K562 (cell line): ENCODE data around the gene KLF17. TPM values are rescaled to one million over a fixed set of nuclear protein-coding genes. Genes with fewer than 3 reads are reported as not detected.

Experiments
- ARID2 ChIP-seq: fragments of 450-650 bp; IDR thresholded peaks from 2 replicates; pipeline ENCODE4 v1.6.1; 2017; ENCODE audit warnings: antibody characterized with exemption, mild to moderate bottlenecking
- ATF2 ChIP-seq: sonication (generic); formaldehyde crosslinking; IDR thresholded peaks from 2 replicates; pipeline ENCODE4 v1.8.1; 2022; ENCODE audit warnings: missing genetic modification reagents
- CEBPB ChIP-seq: fragments of 450-650 bp; IDR thresholded peaks from 2 replicates; pipeline ENCODE4 v1.6.1; 2016; ENCODE audit warnings: missing genetic modification characterization, missing compliant biosample characterization
- CEBPG ChIP-seq, 3 experiments: fragments of 200-800 bp in 1 of 3; sonication (Bioruptor generic) in 1 of 3; sonication (generic) in 1 of 3; formaldehyde crosslinking in 1 of 3; IDR thresholded peaks in 2 of 3; conservative IDR thresholded peaks in 1 of 3; 2 replicates each; pipeline versions ENCODE4 v1.6.1 to v1.8.0; 2016 to 2022; ENCODE audit warnings: missing compliant biosample characterization in 2 of 3, missing genetic modification characterization in 2 of 3, mild to moderate bottlenecking in 1 of 3, missing genetic modification reagents in 1 of 3
- FOXJ3 ChIP-seq: sonication (generic); formaldehyde crosslinking; IDR thresholded peaks from 2 replicates; pipeline ENCODE4 v1.4.0; 2020; ENCODE audit warnings: mild to moderate bottlenecking, missing genetic modification reagents
- FUS ChIP-seq: fragments of 200-400 bp; formaldehyde crosslinking; optimal IDR thresholded peaks from 2 replicates; pipeline ENCODE3; 2017; ENCODE audit warnings: low read depth, low read length
- MEIS2 ChIP-seq: fragments of 450-650 bp; IDR thresholded peaks from 2 replicates; pipeline ENCODE4 v1.6.1; 2014; ENCODE audit warnings: mild to moderate bottlenecking; ENCODE audit not compliant: partially characterized antibody
- MYC ChIP-seq, 2 experiments: fragments of 250-450 bp in 1 of 2; sonication (Bioruptor Pico) in 1 of 2; IDR thresholded peaks; 2 replicates each; pipeline versions ENCODE4 v1.5.1 to v1.6.1; 2012 to 2021; ENCODE audit warnings: low read depth in 2 of 2, borderline replicate concordance in 1 of 2, improper control_type of control experiment in 1 of 2, low read length in 1 of 2, mild to moderate bottlenecking in 1 of 2, moderate library complexity in 1 of 2
- PHF20 ChIP-seq: fragments of 450-650 bp; IDR thresholded peaks from 2 replicates; pipeline ENCODE4 v1.6.1; 2018; ENCODE audit not compliant: partially characterized antibody
- RB1 ChIP-seq: fragments of 450-650 bp; IDR thresholded peaks from 2 replicates; pipeline ENCODE4 v1.6.1; 2017; ENCODE audit warnings: low read depth, mild to moderate bottlenecking
- ZNF3 ChIP-seq: fragments of 250-450 bp; sonication (Bioruptor Pico); IDR thresholded peaks from 2 replicates; pipeline ENCODE4 v1.5.0; 2021; ENCODE audit warnings: mild to moderate bottlenecking, moderate library complexity
- ZSCAN32 ChIP-seq: fragments of 450-650 bp; formaldehyde crosslinking; IDR thresholded peaks from 2 replicates; pipeline ENCODE4 v1.4.0; 2020; ENCODE audit warnings: mild to moderate bottlenecking, moderate library complexity
- polyA plus RNA-seq, 8 experiments: library from polyadenylated mRNA; depleted of rRNA in 4 of 8; stranded (reverse) in 5 of 8; unstranded in 3 of 8; fragments of >200 nt; fragmentation: Nextera tagmentation in 2 of 8; fragmentation: Illumina TruSeq in 1 of 8; extraction: Ambion mirVana in 2 of 8; extraction: Trizol in 1 of 8; gene quantifications; 2 replicates each; pipeline versions ENCODE4 v1.2.1 to v1.2.3, GENCODE V29; 2011 to 2014; ENCODE audit warnings: inconsistent platforms in 1 of 8, missing spikeins in 1 of 8
- total RNA-seq, 7 experiments: library from RNA; depleted of rRNA in 6 of 7; stranded (reverse); fragments of >200 nt in 6 of 7; fragmentation: Illumina TruSeq in 2 of 7; extraction: Trizol in 2 of 7; gene quantifications; 2 replicates each; pipeline versions ENCODE4 v1.2.1 to v1.2.3, GENCODE V29; 2011 to 2021; ENCODE audit warnings: low replicate concordance in 1 of 7
- TF ChIP-seq, protein P1 (sequence below), 2 experiments: IDR thresholded peaks in 1 of 2; conservative IDR thresholded peaks in 1 of 2; 2 replicates each; pipeline ENCODE4 v1.6.1; 2016; ENCODE audit warnings: low read depth in 2 of 2, mild to moderate bottlenecking in 1 of 2, missing compliant biosample characterization in 1 of 2, missing genetic modification characterization in 1 of 2, moderate library complexity in 1 of 2

Gene KLF17
- total and polyA plus RNA-seq, 9 of the 15 experiments (the other 6 are each of a cell fraction or from before 2014, with no cell fraction given) = 0.01 to 0.24 (median 0.13) TPM; not detected in 6

- TF ChIP-seq PHF20 = no peak
- peak; percentile 76 for TF ChIP-seq CEBPB
- peak; percentile 81 for TF ChIP-seq MEIS2
- no peak for TF ChIP-seq MYC (IDR thresholded peaks at IDR 0.05; ENCODE audit: low read depth, low read length)
- TF ChIP-seq MYC (CRISPR knock-in tag; IDR thresholded peaks at IDR 0.05; ENCODE audit: borderline replicate concordance, low read depth) = no peak
- TF ChIP-seq ZSCAN32 (CRISPR knock-in tag) = 0 out of 2 replicates have a peak, but pooled peaks have one; percentile 7
- no peak for TF ChIP-seq ARID2
- TF ChIP-seq, protein P1, sequence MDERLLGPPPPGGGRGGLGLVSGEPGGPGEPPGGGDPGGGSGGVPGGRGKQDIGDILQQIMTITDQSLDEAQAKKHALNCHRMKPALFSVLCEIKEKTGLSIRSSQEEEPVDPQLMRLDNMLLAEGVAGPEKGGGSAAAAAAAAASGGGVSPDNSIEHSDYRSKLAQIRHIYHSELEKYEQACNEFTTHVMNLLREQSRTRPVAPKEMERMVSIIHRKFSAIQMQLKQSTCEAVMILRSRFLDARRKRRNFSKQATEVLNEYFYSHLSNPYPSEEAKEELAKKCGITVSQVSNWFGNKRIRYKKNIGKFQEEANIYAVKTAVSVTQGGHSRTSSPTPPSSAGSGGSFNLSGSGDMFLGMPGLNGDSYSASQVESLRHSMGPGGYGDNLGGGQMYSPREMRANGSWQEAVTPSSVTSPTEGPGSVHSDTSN (CRISPR knock-in tag; IDR thresholded peaks at IDR 0.05; ENCODE audit: low read depth) = no peak
- TF ChIP-seq, protein P1 (tag; conservative IDR thresholded peaks at IDR 0.05; ENCODE audit: low read depth) = peak; percentile 49; the same call in 1 of the 2 replicates
- TF ChIP-seq RB1 = no peak
- no peak for TF ChIP-seq ZNF3 (CRISPR knock-in tag)
- no peak for TF ChIP-seq ATF2
- TF ChIP-seq FOXJ3 (CRISPR knock-in tag) = no peak
- no peak for TF ChIP-seq CEBPG (CRISPR knock-in tag; IDR thresholded peaks at IDR 0.05)
- peak; percentile 77 to 89; a peak in 3 of 4 replicates for TF ChIP-seq CEBPG (tag; conservative IDR thresholded peaks at IDR 0.05 in 1 of 2, IDR thresholded peaks at IDR 0.05 in 1 of 2)
- TF ChIP-seq FUS = no peak
- TF ChIP-seq, all 486 proteins: peak for 7
Measured at GRCh38 chr1:44154049-44154448, 35.4 kb downstream of the KLF17 start (continued).
